ENCODE measurements around the gene AADACL2. TPM values are rescaled to one million over a fixed set of nuclear protein-coding genes. Genes with fewer than 3 reads are reported as not detected.

The AADACL2 gene
- total and polyA plus RNA-seq, 2 experiments from 2014 or later: not detected

GRCh38 chr3:151690645-151691044 is 43.1 kb upstream of the AADACL2 start:
- H3K27ac ChIP-seq (ENCODE audit: low read depth): no peak overlapping the region
- H2AFZ ChIP-seq: no peak overlapping the region
- H3K9me2 ChIP-seq (ENCODE audit: insufficient read depth): no peaks in the 10 kb centered on the region
- Mint-ChIP-seq H3K4me3 (no peak overlapping the region), H3K9me3 (no peaks in the 10 kb centered on the region), H3K4me1 (peaks cover 5% of the 10 kb centered on the region; the same call in 2 of the 3 replicates), H3K27me3 (ENCODE audit: insufficient read depth, low read depth, poor library complexity) (no peaks in the 10 kb centered on the region), H3K36me3 (ENCODE audit: low read depth) (no peaks in the 10 kb centered on the region), H3K27ac (no peak overlapping the region)
- no peak for TF ChIP-seq POLR2AphosphoS5 (IDR thresholded peaks at IDR 0.05; ENCODE audit: low read depth)
- TF ChIP-seq REST (IDR thresholded peaks at IDR 0.05; ENCODE audit: unreplicated experiment): no peak
- no peak for TF ChIP-seq NANOG (IDR thresholded peaks at IDR 0.05; ENCODE audit: borderline replicate concordance)
- TF ChIP-seq JUNB (IDR thresholded peaks at IDR 0.05; ENCODE audit: unreplicated experiment): no peak
- no peak for TF ChIP-seq CTCF (conservative IDR thresholded peaks at IDR 0.05; ENCODE audit: low read depth in 2 of 2)
- TF ChIP-seq ZNF331 (CRISPR knock-in tag; IDR thresholded peaks at IDR 0.05; ENCODE audit: low read depth): no peak
- TF ChIP-seq ETS1 (IDR thresholded peaks at IDR 0.05): no peak
- no peak for TF ChIP-seq STAT1 (IDR thresholded peaks at IDR 0.05; ENCODE audit: unreplicated experiment)
- no peaks in the 10 kb centered on the region for H4K20me1 ChIP-seq (replicated peaks; ENCODE audit: insufficient read depth)
- ATAC-seq (no peak), DNase-seq (ENCODE audit: low spot score) (no peak)
- H3K4me2 ChIP-seq: no peak overlapping the region
- H3K4me1 ChIP-seq (ENCODE audit: insufficient read depth): no peaks in the 10 kb centered on the region
- no peaks in the 10 kb centered on the region for H3K79me2 ChIP-seq (replicated peaks; ENCODE audit: insufficient read depth)
- H3K36me3 ChIP-seq (ENCODE audit: insufficient read depth): no peaks in the 10 kb centered on the region
- no peak overlapping the region for H3K4me3 ChIP-seq
- H3K27me3 ChIP-seq (ENCODE audit: insufficient read depth): no peaks in the 10 kb centered on the region
- H3F3A ChIP-seq (replicated peaks; ENCODE audit: low read depth): no peaks in the 10 kb centered on the region

GRCh38 chr3:151697496-151697895 is 36.2 kb upstream of the AADACL2 start:
- no peak for ATAC-seq
- no peaks in the 10 kb centered on the region for H3F3A ChIP-seq (replicated peaks; ENCODE audit: low read depth)
- no peak for TF ChIP-seq CREB1 (CRISPR knock-in tag; IDR thresholded peaks at IDR 0.05; ENCODE audit: low read depth)
- no peak for TF ChIP-seq ETS1 (IDR thresholded peaks at IDR 0.05)
- TF ChIP-seq ZNF114 (CRISPR knock-in tag; IDR thresholded peaks at IDR 0.05): no peak
- TF ChIP-seq EZH2phosphoT487 (IDR thresholded peaks at IDR 0.05; ENCODE audit: unreplicated experiment): no peak
- no peak for TF ChIP-seq JUNB (IDR thresholded peaks at IDR 0.05; ENCODE audit: unreplicated experiment)
- no peak for TF ChIP-seq NANOG (IDR thresholded peaks at IDR 0.05; ENCODE audit: borderline replicate concordance)
- TF ChIP-seq POLR2AphosphoS5 (IDR thresholded peaks at IDR 0.05; ENCODE audit: low read depth): no peak
- no peak for TF ChIP-seq CTCF (conservative IDR thresholded peaks at IDR 0.05; ENCODE audit: low read depth in 2 of 2)
- TF ChIP-seq ZNF331 (CRISPR knock-in tag; IDR thresholded peaks at IDR 0.05; ENCODE audit: low read depth): no peak
- no peak for TF ChIP-seq STAT1 (IDR thresholded peaks at IDR 0.05; ENCODE audit: unreplicated experiment)

More at GRCh38 chr3:151697496-151697895, 36.2 kb upstream of the AADACL2 start:
- H2AFZ ChIP-seq: no peak overlapping the region; the same call in 1 of the 2 replicates
- H3K36me3 Mint-ChIP-seq (ENCODE audit: low read depth): peaks cover 10% of the 10 kb centered on the region; the same call in 2 of the 3 replicates
- H3K4me1 ChIP-seq (ENCODE audit: insufficient read depth): no peaks in the 10 kb centered on the region
- H3K4me3 Mint-ChIP-seq: no peak overlapping the region
- H3K4me3 ChIP-seq: no peak overlapping the region
- no peaks in the 10 kb centered on the region for H3K4me1 Mint-ChIP-seq
- H3K79me2 ChIP-seq (replicated peaks; ENCODE audit: insufficient read depth): no peaks in the 10 kb centered on the region
- no peak overlapping the region for H3K4me2 ChIP-seq
- H3K36me3 ChIP-seq (ENCODE audit: insufficient read depth): peaks cover 5% of the 10 kb centered on the region; the same call in 1 of the 2 replicates
- H3K27ac ChIP-seq (ENCODE audit: low read depth): no peak overlapping the region
- no peaks in the 10 kb centered on the region for H3K27me3 Mint-ChIP-seq (ENCODE audit: insufficient read depth, low read depth, poor library complexity)
- 0 out of 2 replicates have a peak, but pooled peaks cover 5% of the 10 kb centered on the region for H3K9me2 ChIP-seq (ENCODE audit: insufficient read depth)
- no peaks in the 10 kb centered on the region for H3K27me3 ChIP-seq (ENCODE audit: insufficient read depth)
- H4K20me1 ChIP-seq (replicated peaks; ENCODE audit: insufficient read depth): no peaks in the 10 kb centered on the region
- H3K9me3 Mint-ChIP-seq: peaks cover 25% of the 10 kb centered on the region
- DNase-seq (ENCODE audit: low spot score): no peak
- H3K27ac Mint-ChIP-seq: no peak overlapping the region
